ENCODE data around the gene NMT1.

NMT1 gene

DNA sequence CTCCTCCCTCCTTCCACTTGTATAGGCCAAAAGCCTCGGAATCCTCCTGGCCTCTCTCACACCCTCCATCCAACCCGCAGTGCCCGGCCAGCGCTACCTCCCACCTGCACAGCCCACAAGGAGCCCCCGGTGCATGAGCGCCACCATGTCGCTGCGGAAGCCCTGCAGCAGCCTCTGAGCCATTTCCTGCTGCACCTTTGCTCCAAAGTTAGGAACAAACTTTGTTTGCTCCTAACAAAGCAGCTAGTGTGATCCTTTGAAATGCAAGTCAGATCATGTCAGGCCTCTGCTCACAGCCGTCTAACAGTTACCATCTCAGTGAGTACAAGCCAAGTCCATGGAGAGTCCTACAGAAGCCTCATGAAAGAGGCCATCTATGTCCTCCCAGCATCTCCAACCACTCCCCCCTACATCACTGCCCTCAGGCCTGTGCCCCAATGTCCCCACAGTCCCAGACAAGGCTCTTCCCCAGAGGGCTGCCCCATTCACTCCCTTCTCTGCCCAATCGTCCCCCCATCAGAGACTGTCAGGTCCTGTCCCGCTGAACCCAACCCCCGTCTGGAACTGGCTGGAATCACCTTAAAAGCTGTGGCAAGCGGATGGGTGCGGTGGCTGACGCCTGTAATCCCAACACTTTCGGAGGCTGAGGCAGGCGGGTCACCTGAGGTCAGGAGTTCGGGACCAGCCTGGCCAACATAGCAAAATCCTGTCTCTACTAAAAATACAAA, 17.1 kb upstream of the NMT1 start:
- TF ChIP-seq FOXP2 (optimal IDR thresholded peaks at IDR 0.05; ENCODE audit: borderline replicate concordance, extremely low read depth, extremely low read length, insufficient read depth) (no peak), SIN3A (IDR thresholded peaks at IDR 0.05; ENCODE audit: borderline replicate concordance, insufficient read depth, low read length) (no peak), TAF1 (IDR thresholded peaks at IDR 0.05; ENCODE audit: borderline replicate concordance, insufficient read depth, low read length) (no peak), POLR2AphosphoS5 (IDR thresholded peaks at IDR 0.05; ENCODE audit: low read depth, low read length) (no peak)
- TF ChIP-seq, protein P1, sequence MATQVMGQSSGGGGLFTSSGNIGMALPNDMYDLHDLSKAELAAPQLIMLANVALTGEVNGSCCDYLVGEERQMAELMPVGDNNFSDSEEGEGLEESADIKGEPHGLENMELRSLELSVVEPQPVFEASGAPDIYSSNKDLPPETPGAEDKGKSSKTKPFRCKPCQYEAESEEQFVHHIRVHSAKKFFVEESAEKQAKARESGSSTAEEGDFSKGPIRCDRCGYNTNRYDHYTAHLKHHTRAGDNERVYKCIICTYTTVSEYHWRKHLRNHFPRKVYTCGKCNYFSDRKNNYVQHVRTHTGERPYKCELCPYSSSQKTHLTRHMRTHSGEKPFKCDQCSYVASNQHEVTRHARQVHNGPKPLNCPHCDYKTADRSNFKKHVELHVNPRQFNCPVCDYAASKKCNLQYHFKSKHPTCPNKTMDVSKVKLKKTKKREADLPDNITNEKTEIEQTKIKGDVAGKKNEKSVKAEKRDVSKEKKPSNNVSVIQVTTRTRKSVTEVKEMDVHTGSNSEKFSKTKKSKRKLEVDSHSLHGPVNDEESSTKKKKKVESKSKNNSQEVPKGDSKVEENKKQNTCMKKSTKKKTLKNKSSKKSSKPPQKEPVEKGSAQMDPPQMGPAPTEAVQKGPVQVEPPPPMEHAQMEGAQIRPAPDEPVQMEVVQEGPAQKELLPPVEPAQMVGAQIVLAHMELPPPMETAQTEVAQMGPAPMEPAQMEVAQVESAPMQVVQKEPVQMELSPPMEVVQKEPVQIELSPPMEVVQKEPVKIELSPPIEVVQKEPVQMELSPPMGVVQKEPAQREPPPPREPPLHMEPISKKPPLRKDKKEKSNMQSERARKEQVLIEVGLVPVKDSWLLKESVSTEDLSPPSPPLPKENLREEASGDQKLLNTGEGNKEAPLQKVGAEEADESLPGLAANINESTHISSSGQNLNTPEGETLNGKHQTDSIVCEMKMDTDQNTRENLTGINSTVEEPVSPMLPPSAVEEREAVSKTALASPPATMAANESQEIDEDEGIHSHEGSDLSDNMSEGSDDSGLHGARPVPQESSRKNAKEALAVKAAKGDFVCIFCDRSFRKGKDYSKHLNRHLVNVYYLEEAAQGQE (IDR thresholded peaks at IDR 0.05; ENCODE audit: insufficient read depth in 1 of 2, low read depth in 2 of 2, low read length in 2 of 2): no peak

DNA sequence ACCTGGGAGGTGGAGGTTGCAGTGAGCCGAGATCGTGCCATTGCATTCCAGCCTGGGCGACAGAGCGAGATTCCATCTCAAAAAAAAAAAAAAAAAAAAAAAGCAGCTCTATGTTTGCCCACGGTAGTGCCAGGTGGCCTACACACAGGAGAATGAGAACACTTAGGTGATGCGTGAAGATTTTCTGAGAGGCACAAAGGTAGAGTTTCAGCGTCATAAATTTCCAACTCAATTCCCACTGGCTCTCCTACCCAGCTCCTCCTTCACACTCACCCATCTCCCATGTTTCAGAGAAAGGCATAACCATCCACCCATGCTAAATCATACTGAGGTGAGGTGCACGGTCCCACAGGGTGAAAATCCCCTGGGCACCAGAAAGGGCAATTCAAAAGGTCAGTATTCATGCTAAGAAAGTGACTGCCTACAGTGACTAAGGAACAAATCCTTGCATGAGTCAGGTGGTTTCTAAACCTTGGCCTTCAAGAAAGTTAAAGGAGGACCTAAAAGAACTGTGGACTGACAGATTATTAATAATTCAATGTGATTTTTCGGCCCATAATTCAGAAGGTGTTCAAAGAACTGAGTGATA, 14.5 kb upstream of the NMT1 start:
- TF ChIP-seq TAF1 (IDR thresholded peaks at IDR 0.05; ENCODE audit: borderline replicate concordance, insufficient read depth, low read length): no peak
- TF ChIP-seq FOXP2 (optimal IDR thresholded peaks at IDR 0.05; ENCODE audit: borderline replicate concordance, extremely low read depth, extremely low read length, insufficient read depth): no peak
- TF ChIP-seq, protein P1 (IDR thresholded peaks at IDR 0.05; ENCODE audit: insufficient read depth in 1 of 2, low read depth in 2 of 2, low read length in 2 of 2): no peak
- TF ChIP-seq SIN3A (IDR thresholded peaks at IDR 0.05; ENCODE audit: borderline replicate concordance, insufficient read depth, low read length): no peak
- TF ChIP-seq POLR2AphosphoS5 (IDR thresholded peaks at IDR 0.05; ENCODE audit: low read depth, low read length): no peak

DNA sequence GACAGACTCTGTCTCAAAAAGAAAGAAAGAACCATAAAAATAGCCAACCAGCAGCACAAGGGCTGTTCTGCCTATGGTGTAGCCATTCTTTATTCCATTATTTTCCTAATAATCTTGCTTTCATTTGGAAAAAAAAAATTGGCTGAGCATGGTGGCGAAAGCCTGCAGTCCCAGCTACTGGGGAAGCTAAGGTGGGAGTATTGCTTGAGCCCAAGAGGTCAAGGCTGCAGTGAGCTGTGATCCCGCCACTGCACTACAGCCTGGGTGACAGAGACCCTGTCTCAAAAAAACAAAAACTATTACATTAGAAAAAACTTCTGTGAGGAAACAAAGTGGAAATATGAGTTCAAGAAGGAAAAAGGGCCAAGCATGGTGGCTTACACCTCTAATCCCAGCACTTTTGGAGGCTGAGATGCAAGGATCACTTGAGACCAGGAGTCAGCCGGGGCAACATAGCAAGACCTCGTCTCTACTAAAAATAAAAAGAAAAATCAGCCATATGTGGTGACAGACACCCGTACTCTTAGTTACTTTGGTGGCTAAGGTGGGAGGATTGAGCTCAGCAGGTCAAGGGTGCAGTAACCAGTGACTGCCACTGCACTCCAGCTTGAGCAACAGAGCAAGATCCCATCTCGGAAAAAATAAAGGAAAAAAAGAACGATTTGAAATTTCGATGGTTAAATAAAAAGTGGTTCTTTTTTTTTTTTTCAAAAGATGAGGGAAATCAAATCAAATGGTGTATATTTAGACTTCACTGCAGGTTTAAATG, 12.1 kb upstream of the NMT1 start:
- TF ChIP-seq POLR2AphosphoS5 (IDR thresholded peaks at IDR 0.05; ENCODE audit: low read depth, low read length): no peak
- no peak for TF ChIP-seq TAF1 (IDR thresholded peaks at IDR 0.05; ENCODE audit: borderline replicate concordance, insufficient read depth, low read length)
- TF ChIP-seq, protein P1 (IDR thresholded peaks at IDR 0.05; ENCODE audit: insufficient read depth in 1 of 2, low read depth in 2 of 2, low read length in 2 of 2): no peak
- TF ChIP-seq SIN3A (IDR thresholded peaks at IDR 0.05; ENCODE audit: borderline replicate concordance, insufficient read depth, low read length): no peak
- TF ChIP-seq FOXP2 (optimal IDR thresholded peaks at IDR 0.05; ENCODE audit: borderline replicate concordance, extremely low read depth, extremely low read length, insufficient read depth): no peak

DNA sequence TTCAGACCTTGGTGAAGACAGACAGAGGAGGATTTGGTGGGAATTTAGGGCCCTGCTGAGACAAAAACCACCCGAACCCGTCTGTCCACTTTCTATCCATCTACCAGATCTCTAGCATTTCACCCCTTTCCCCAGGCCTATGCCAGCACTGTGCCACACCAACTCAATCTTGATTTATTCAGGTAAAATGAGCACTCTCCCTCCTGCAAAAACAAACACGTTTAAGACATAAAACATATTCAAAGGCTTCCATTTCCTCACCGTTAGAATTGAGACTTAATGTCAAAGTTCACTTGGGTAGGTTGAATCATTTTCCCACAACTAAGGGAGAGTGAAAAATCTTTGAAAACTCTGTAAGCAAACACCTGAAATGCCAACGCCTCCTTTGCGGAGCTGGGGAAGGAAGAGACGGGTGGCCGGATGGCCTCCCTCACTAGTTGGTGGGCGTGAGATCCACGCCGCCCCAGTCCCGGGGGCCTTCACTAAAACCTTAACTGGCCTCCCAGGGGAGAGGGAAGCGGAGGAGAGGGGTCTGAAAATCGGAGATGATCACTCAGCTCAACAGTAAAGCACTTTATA, 10.5 kb upstream of the NMT1 start:
- TF ChIP-seq FOXP2 (optimal IDR thresholded peaks at IDR 0.05; ENCODE audit: borderline replicate concordance, extremely low read depth, extremely low read length, insufficient read depth): no peak
- TF ChIP-seq, protein P1 (IDR thresholded peaks at IDR 0.05; ENCODE audit: insufficient read depth in 1 of 2, low read depth in 2 of 2, low read length in 2 of 2): no peak
- no peak for TF ChIP-seq POLR2AphosphoS5 (IDR thresholded peaks at IDR 0.05; ENCODE audit: low read depth, low read length)
- TF ChIP-seq SIN3A (IDR thresholded peaks at IDR 0.05; ENCODE audit: borderline replicate concordance, insufficient read depth, low read length): no peak
